MCF 10A (cell line): ENCODE measurements around the gene TAS2R60. TPM values are rescaled to one million over a fixed set of nuclear protein-coding genes. Genes with fewer than 3 reads are reported as not detected.
"Not testable (repeated sequence)": the region's sequence is repeated elsewhere in the genome, so short reads cannot be mapped to it uniquely, and the experiment has no call there.

Experiments
- BruUV-seq: library from RNA; stranded (reverse); fragments of 400-500 nt; replicated peaks from 2 replicates; lab custom pipeline; 2021; lab: Mats Ljungman, UMichigan
- CTCF ChIA-PET: fragments of 300-600 bp; sonication (Branson Sonifier 250); formaldehyde crosslinking; extraction: SDS; loops from one replicate; lab custom pipeline; 2021; ENCODE audit warnings: antibody characterized with exemption, inconsistent platforms; lab: Yijun Ruan, JAX
- POLR2A ChIA-PET: fragments of 300-600, 350-650 bp; sonication (Branson Sonifier 250); formaldehyde crosslinking; extraction: SDS; loops from one replicate; lab custom pipeline; 2020; ENCODE audit warnings: antibody characterized with exemption, inconsistent platforms; lab: Yijun Ruan, JAX
- DNase-seq: peaks from one replicate; pipeline ENCODE4 v3.0.0-alpha.2; 2018; ENCODE audit not compliant: unreplicated experiment
- H3K27ac Mint-ChIP-seq: one replicate; pipeline ENCODE4 v1.8.0; 2022; ENCODE audit warnings: mild to moderate bottlenecking, low read depth, mixed read lengths; ENCODE audit not compliant: unreplicated experiment
- H3K27me3 Mint-ChIP-seq: one replicate; pipeline ENCODE4 v1.8.0; 2022; ENCODE audit warnings: mixed read lengths; ENCODE audit not compliant: insufficient read depth, unreplicated experiment
- H3K36me3 Mint-ChIP-seq: one replicate; pipeline ENCODE4 v1.8.0; 2022; ENCODE audit warnings: mild to moderate bottlenecking, moderate library complexity, mixed read lengths; ENCODE audit not compliant: insufficient read depth, unreplicated experiment
- H3K4me1 Mint-ChIP-seq: one replicate; pipeline ENCODE4 v1.8.0; 2022; ENCODE audit warnings: mixed read lengths; ENCODE audit not compliant: insufficient read depth, unreplicated experiment
- H3K4me3 Mint-ChIP-seq: one replicate; pipeline ENCODE4 v1.8.0; 2022; ENCODE audit warnings: mild to moderate bottlenecking, moderate library complexity, mixed read lengths; ENCODE audit not compliant: unreplicated experiment
- H3K9me3 Mint-ChIP-seq: one replicate; pipeline ENCODE4 v1.8.0; 2022; ENCODE audit warnings: mixed read lengths; ENCODE audit not compliant: unreplicated experiment
- intact Hi-C: fragments of 100-400 bp; cut with micrococcal nuclease; formaldehyde crosslinking; loops from 2 replicates; pipeline ENCODE4 v1.14.1; 2022
- total RNA-seq: library from RNA; stranded (reverse); gene quantifications from 2 replicates; pipeline ENCODE4 v1.2.3, GENCODE V29; 2022
- TF ChIP-seq, protein P1 (sequence below): fragments of 200-600 bp; IDR thresholded peaks from one replicate; pipeline ENCODE4 v1.8.0; 2022; ENCODE audit warnings: antibody characterized with exemption, mild to moderate bottlenecking; ENCODE audit not compliant: unreplicated experiment

TAS2R60 gene
- total RNA-seq, 1 experiment from 2014 or later = not detected

DNA sequence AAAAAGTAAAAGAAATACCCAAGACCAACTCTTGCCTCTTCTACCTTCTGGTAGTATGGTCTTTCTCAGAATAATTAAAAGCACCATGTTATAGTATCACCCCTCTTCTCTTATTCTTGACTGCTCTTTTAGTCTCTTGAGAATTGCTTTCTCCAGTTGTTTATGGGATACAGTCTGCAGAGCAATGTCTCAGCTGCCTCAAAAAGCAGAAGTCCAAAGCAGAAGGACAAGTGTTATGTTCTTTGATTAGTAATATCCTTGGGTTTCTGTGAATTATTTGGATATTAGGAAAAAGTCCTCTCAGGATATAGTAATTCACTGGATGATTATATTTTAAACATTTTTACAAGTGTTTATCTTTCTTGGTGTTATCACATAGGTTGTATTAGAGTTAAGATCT is 41.8 kb downstream of the TAS2R60 start:
- no peaks in the 10 kb centered on the region for H3K36me3 Mint-ChIP-seq
- ChIA-PET POLR2A (no interaction called here), CTCF (interaction anchor here (0.6 to 0.7 kb wide), 2 partner anchors 270 to 457 kb away, joined by 3 read pairs; no protein-coding TSS in a partner anchor)
- BruUV-seq = no TSS peak
- intact Hi-C loops = no loop called here
- no peaks in the 10 kb centered on the region for H3K9me3 Mint-ChIP-seq
- no peak overlapping the region for H3K4me3 Mint-ChIP-seq
- no peaks in the 10 kb centered on the region for H3K27me3 Mint-ChIP-seq
- TF ChIP-seq, protein P1, sequence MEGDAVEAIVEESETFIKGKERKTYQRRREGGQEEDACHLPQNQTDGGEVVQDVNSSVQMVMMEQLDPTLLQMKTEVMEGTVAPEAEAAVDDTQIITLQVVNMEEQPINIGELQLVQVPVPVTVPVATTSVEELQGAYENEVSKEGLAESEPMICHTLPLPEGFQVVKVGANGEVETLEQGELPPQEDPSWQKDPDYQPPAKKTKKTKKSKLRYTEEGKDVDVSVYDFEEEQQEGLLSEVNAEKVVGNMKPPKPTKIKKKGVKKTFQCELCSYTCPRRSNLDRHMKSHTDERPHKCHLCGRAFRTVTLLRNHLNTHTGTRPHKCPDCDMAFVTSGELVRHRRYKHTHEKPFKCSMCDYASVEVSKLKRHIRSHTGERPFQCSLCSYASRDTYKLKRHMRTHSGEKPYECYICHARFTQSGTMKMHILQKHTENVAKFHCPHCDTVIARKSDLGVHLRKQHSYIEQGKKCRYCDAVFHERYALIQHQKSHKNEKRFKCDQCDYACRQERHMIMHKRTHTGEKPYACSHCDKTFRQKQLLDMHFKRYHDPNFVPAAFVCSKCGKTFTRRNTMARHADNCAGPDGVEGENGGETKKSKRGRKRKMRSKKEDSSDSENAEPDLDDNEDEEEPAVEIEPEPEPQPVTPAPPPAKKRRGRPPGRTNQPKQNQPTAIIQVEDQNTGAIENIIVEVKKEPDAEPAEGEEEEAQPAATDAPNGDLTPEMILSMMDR = no peak
- DNase-seq = no peak
- H3K4me1 Mint-ChIP-seq = peaks cover 6% of the 10 kb centered on the region
- H3K27ac Mint-ChIP-seq = no peak overlapping the region

DNA sequence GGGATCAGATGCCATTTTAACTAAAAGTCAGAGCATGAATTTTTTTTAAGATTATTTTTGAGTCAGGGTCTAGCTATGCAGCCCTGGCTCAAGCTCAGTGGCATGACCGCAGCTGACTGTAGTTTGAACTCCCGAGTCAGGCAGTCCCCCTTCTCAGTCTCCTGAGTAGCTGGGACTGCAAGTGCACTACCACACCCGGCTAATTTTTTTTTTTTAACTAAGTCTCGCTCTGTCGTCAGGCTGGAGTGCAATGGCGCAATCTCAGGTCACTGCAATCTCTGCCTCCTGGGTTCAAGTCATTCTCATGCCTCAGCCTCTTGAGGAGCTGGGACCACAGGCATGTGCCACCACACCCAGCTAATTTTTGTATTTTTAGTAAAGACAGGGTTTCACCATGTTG is 42.2 kb downstream of the TAS2R60 start:
- POLR2A ChIA-PET = no interaction called here
- peaks cover 6% of the 10 kb centered on the region for H3K4me1 Mint-ChIP-seq
- BruUV-seq = no TSS peak
- H3K36me3 Mint-ChIP-seq = no peaks in the 10 kb centered on the region
- H3K9me3 Mint-ChIP-seq = no peaks in the 10 kb centered on the region
- CTCF ChIA-PET = interaction anchor here (1.3 kb wide), 1 partner anchor 51 kb away, joined by 4 read pairs; no protein-coding TSS in a partner anchor
- H3K27me3 Mint-ChIP-seq = no peaks in the 10 kb centered on the region
- TF ChIP-seq, protein P1 = no peak
- H3K4me3 Mint-ChIP-seq = no peak overlapping the region
- intact Hi-C loops = no loop called here
- no peak overlapping the region for H3K27ac Mint-ChIP-seq
- peak; percentile 26 for DNase-seq

- H3K4me3 Mint-ChIP-seq, DNase-seq, POLR2A ChIA-PET, BruUV-seq, H3K36me3 Mint-ChIP-seq, H3K9me3 Mint-ChIP-seq, H3K27ac Mint-ChIP-seq, H3K4me1 Mint-ChIP-seq, intact Hi-C loops, H3K27me3 Mint-ChIP-seq: not testable (repeated sequence)
- CTCF ChIA-PET = interaction anchor here (0.5 to 1.3 kb wide), 2 partner anchors 51 to 943 kb away, joined by 3 to 4 read pairs; no protein-coding TSS in a partner anchor
Observed at GRCh38 chr7:143486266-143486665, 43.0 kb downstream of the TAS2R60 start.

- intact Hi-C loops = no loop called here
Observed at GRCh38 chr7:143487061-143487460, 43.8 kb downstream of the TAS2R60 start.

More at GRCh38 chr7:143487061-143487460, 43.8 kb downstream of the TAS2R60 start:
- TF ChIP-seq, protein P1 = no peak
- H3K4me1 Mint-ChIP-seq = peaks cover 9% of the 10 kb centered on the region
- H3K27me3 Mint-ChIP-seq = no peaks in the 10 kb centered on the region
- H3K4me3 Mint-ChIP-seq = no peak overlapping the region
- H3K27ac Mint-ChIP-seq = no peak overlapping the region
- H3K36me3 Mint-ChIP-seq = no peaks in the 10 kb centered on the region
- no TSS peak for BruUV-seq
- ChIA-PET CTCF (interaction anchor here (0.5 to 0.6 kb wide), 2 partner anchors 65 to 944 kb away, joined by 3 read pairs; no protein-coding TSS in a partner anchor), POLR2A (interaction anchor here (0.6 kb wide), 2 partner anchors 55 to 178 kb away, joined by 3 to 4 read pairs; no protein-coding TSS in a partner anchor)
- H3K9me3 Mint-ChIP-seq = no peaks in the 10 kb centered on the region
- DNase-seq = no peak
